ENCODE measurements around the gene AKAP17A. TPM values are rescaled to one million over a fixed set of nuclear protein-coding genes. Genes with fewer than 3 reads are reported as not detected.

Gene AKAP17A
- total RNA-seq, 1 experiment from 2014 or later, result 35.4 TPM

- CTCF ChIA-PET, result no interaction called here
- TF ChIP-seq POLR2A (IDR thresholded peaks at IDR 0.05; ENCODE audit: borderline replicate concordance, extremely low read depth, insufficient read depth, insufficient read length) (no peak), SP1 (IDR thresholded peaks at IDR 0.05; ENCODE audit: low read depth) (no peak), EGR1 (IDR thresholded peaks at IDR 0.05; ENCODE audit: low read depth) (no peak), ELF1 (IDR thresholded peaks at IDR 0.05; ENCODE audit: borderline replicate concordance, low read depth) (no peak), CBX3 (IDR thresholded peaks at IDR 0.05; ENCODE audit: low read depth) (no peak), EZH2 (IDR thresholded peaks at IDR 0.05) (no peak), TCF7L2 (IDR thresholded peaks at IDR 0.05; ENCODE audit: borderline replicate concordance, extremely low read depth, insufficient read depth, insufficient read length) (no peak), RAD21 (IDR thresholded peaks at IDR 0.05; ENCODE audit: low read depth) (no peak)
- TF ChIP-seq, protein P1, sequence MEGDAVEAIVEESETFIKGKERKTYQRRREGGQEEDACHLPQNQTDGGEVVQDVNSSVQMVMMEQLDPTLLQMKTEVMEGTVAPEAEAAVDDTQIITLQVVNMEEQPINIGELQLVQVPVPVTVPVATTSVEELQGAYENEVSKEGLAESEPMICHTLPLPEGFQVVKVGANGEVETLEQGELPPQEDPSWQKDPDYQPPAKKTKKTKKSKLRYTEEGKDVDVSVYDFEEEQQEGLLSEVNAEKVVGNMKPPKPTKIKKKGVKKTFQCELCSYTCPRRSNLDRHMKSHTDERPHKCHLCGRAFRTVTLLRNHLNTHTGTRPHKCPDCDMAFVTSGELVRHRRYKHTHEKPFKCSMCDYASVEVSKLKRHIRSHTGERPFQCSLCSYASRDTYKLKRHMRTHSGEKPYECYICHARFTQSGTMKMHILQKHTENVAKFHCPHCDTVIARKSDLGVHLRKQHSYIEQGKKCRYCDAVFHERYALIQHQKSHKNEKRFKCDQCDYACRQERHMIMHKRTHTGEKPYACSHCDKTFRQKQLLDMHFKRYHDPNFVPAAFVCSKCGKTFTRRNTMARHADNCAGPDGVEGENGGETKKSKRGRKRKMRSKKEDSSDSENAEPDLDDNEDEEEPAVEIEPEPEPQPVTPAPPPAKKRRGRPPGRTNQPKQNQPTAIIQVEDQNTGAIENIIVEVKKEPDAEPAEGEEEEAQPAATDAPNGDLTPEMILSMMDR (IDR thresholded peaks at IDR 0.05 in 2 of 3, conservative IDR thresholded peaks at IDR 0.05 in 1 of 3; ENCODE audit: borderline replicate concordance in 1 of 3, insufficient read depth in 1 of 3, low read depth in 2 of 3, low read length in 2 of 3), result no peak
- TF ChIP-seq, protein P2, sequence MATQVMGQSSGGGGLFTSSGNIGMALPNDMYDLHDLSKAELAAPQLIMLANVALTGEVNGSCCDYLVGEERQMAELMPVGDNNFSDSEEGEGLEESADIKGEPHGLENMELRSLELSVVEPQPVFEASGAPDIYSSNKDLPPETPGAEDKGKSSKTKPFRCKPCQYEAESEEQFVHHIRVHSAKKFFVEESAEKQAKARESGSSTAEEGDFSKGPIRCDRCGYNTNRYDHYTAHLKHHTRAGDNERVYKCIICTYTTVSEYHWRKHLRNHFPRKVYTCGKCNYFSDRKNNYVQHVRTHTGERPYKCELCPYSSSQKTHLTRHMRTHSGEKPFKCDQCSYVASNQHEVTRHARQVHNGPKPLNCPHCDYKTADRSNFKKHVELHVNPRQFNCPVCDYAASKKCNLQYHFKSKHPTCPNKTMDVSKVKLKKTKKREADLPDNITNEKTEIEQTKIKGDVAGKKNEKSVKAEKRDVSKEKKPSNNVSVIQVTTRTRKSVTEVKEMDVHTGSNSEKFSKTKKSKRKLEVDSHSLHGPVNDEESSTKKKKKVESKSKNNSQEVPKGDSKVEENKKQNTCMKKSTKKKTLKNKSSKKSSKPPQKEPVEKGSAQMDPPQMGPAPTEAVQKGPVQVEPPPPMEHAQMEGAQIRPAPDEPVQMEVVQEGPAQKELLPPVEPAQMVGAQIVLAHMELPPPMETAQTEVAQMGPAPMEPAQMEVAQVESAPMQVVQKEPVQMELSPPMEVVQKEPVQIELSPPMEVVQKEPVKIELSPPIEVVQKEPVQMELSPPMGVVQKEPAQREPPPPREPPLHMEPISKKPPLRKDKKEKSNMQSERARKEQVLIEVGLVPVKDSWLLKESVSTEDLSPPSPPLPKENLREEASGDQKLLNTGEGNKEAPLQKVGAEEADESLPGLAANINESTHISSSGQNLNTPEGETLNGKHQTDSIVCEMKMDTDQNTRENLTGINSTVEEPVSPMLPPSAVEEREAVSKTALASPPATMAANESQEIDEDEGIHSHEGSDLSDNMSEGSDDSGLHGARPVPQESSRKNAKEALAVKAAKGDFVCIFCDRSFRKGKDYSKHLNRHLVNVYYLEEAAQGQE (IDR thresholded peaks at IDR 0.05; ENCODE audit: low read depth), result no peak
- TF ChIP-seq, protein P3, sequence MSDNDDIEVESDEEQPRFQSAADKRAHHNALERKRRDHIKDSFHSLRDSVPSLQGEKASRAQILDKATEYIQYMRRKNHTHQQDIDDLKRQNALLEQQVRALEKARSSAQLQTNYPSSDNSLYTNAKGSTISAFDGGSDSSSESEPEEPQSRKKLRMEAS (IDR thresholded peaks at IDR 0.05), result no peak
- H2AFZ ChIP-seq (ENCODE audit: low read depth, low read length, poor library complexity, severe bottlenecking), result no peak overlapping the region
- no peaks in the 10 kb centered on the region for H3K9me2 ChIP-seq (ENCODE audit: insufficient read depth)
- POLR2A ChIA-PET, result no interaction called here
- H3K27ac ChIP-seq (ENCODE audit: low read depth, low read length), result no peak overlapping the region
- DNase-seq (ENCODE audit: low read depth, low spot score) (no peak), ATAC-seq (no peak)
- no peaks in the 10 kb centered on the region for H3K27me3 ChIP-seq (ENCODE audit: insufficient read depth, low read length)
- H3K9me3 ChIP-seq (ENCODE audit: control insufficient read depth in 1 of 2, insufficient read depth in 1 of 2, low read depth in 1 of 2, low read length in 2 of 2), result no peaks in the 10 kb centered on the region
- no peak overlapping the region for H3K4me2 ChIP-seq (ENCODE audit: low read length)
- H3K9ac ChIP-seq (ENCODE audit: low read length), result no peak overlapping the region
- H3K4me1 ChIP-seq (ENCODE audit: control insufficient read depth in 1 of 2, insufficient read depth in 2 of 2, low read length in 2 of 2), result no peaks in the 10 kb centered on the region
- intact Hi-C loops (cut with micrococcal nuclease), result no loop called here
- BruUV-seq (replicated peaks), result no TSS peak
- no peaks in the 10 kb centered on the region for H3K36me3 ChIP-seq (ENCODE audit: control insufficient read depth in 1 of 2, insufficient read depth in 2 of 2, low read length in 2 of 2)
- no peak overlapping the region for H3K4me3 ChIP-seq (replicated peaks in 1 of 2; ENCODE audit: low read depth in 1 of 2, low read length in 2 of 2)
- H3K79me2 ChIP-seq (ENCODE audit: insufficient read depth, low read length), result no peaks in the 10 kb centered on the region
- RAD21 ChIA-PET (ENCODE audit: low non-redundant PET in 1 of 2, low total read pairs in 2 of 2, uncharacterized antibody in 2 of 2, unreplicated experiment in 2 of 2), result no interaction called here
- no peaks in the 10 kb centered on the region for H4K20me1 ChIP-seq (ENCODE audit: insufficient read depth)
Observed at GRCh38 chrX:1558761-1559468, 32.5 kb upstream of the AKAP17A start.
